Ovary (tissue), 3 donors: Measurements from ENCODE around the gene KCTD13.

Experiments
- CTCF ChIP-seq, 3 donors: fragments of 450-650 bp in 2 of 3; fragments of 200-600 bp in 1 of 3; IDR thresholded peaks; one replicate each; pipeline versions ENCODE4 v1.5.1 to v1.8.0; 2016 to 2022; ENCODE audit warnings: antibody characterized with exemption in 3 of 3, mild to moderate bottlenecking in 1 of 3
- POLR2A ChIP-seq: fragments of 450-650 bp; IDR thresholded peaks from one replicate; pipeline ENCODE4 v1.6.1; 2017; ENCODE audit warnings: antibody characterized with exemption, mild to moderate bottlenecking, moderate library complexity
- donor health status: DM: no; HTN: no; CAD: no.

GRCh38 chr16:29973384-29974246, 47.6 kb upstream of the KCTD13 start, which contains the start of gene TAOK2:
- no peak for TF ChIP-seq CTCF (IDR thresholded peaks at IDR 0.05)
- peak; percentile 90 for TF ChIP-seq POLR2A
